Nucleus accumbens (tissue), 56 donors: ENCODE data around the gene TPSAB1.
A peak's percentile ranks its signal among the peaks of the same experiment; 100 is the strongest.
"Not testable (repeated sequence)": the region's sequence is repeated elsewhere in the genome, so short reads cannot be mapped to it uniquely, and the experiment has no call there.

Experiments used
- DNase-seq, 56 donors: peaks; one replicate each; lab custom pipeline; 2025; lab: John Stamatoyannopoulos, UW

The TPSAB1 gene

GRCh38 chr16:1222553-1223354 lies 17.8 kb upstream of the TPSAB1 start:
- no peak for DNase-seq

GRCh38 chr16:1223355-1224214 lies 16.9 kb upstream of the TPSAB1 start:
- no peak for DNase-seq

- no peak for DNase-seq
Observed at GRCh38 chr16:1224558-1224957, 15.9 kb upstream of the TPSAB1 start.

- DNase-seq, result no peak
Observed at GRCh38 chr16:1225051-1225451, 15.5 kb upstream of the TPSAB1 start, which contains the start of gene TPSG1. TSS of gene TPSG1 (minus strand) at chr16:1225268. CDS start at chr16:1225252, 16 bp downstream.

- DNase-seq, result not testable (repeated sequence)
Observed at GRCh38 chr16:1225728-1226311, 14.7 kb upstream of the TPSAB1 start.

- DNase-seq, result not testable (repeated sequence)
Observed at GRCh38 chr16:1226692-1227091, 13.8 kb upstream of the TPSAB1 start.

GRCh38 chr16:1228227-1228626 lies 12.3 kb upstream of the TPSAB1 start:
- not testable (repeated sequence) for DNase-seq

- DNase-seq, result not testable (repeated sequence)
Observed at GRCh38 chr16:1229476-1229875, 11.0 kb upstream of the TPSAB1 start.

GRCh38 chr16:1230084-1230470 lies 10.4 kb upstream of the TPSAB1 start, which contains the start of gene TPSB2:
TSS of gene TPSB2 (minus strand) at chr16:1230184. CDS start at chr16:1229951, 233 bp downstream.
- DNase-seq, result not testable (repeated sequence)

- DNase-seq, result not testable (repeated sequence)
Observed at GRCh38 chr16:1230471-1231212, 9.9 kb upstream of the TPSAB1 start.

GRCh38 chr16:1231301-1231700 lies 9.2 kb upstream of the TPSAB1 start:
- DNase-seq, result not testable (repeated sequence)

- not testable (repeated sequence) for DNase-seq
Observed at GRCh38 chr16:1232049-1232748, 8.3 kb upstream of the TPSAB1 start.

- DNase-seq, result not testable (repeated sequence)
Observed at GRCh38 chr16:1236659-1237058, 3.8 kb upstream of the TPSAB1 start.

- no peak for DNase-seq
Observed at GRCh38 chr16:1237990-1238389, 2.5 kb upstream of the TPSAB1 start.

- DNase-seq, result peak in 1 of 56 donors; percentile 7
Observed at GRCh38 chr16:1238909-1239308, 1.6 kb upstream of the TPSAB1 start.

GRCh38 chr16:1239575-1239974 lies 930 bp upstream of the TPSAB1 start:
- not testable (repeated sequence) for DNase-seq

GRCh38 chr16:1241081-1241480 lies 576 bp downstream of the TPSAB1 start:
- not testable (repeated sequence) for DNase-seq

- DNase-seq, result not testable (repeated sequence)
Observed at GRCh38 chr16:1243363-1243762, 2.9 kb downstream of the TPSAB1 start.
